Caco-2 (cell line): ENCODE measurements around the gene RNASE9. TPM values are rescaled to one million over a fixed set of nuclear protein-coding genes. Genes with fewer than 3 reads are reported as not detected.

Experiments used
- BruUV-seq: library from RNA; stranded (reverse); fragments of 400-500 nt; replicated peaks from 2 replicates; lab custom pipeline; 2021; lab: Mats Ljungman, UMichigan
- CTCF ChIA-PET: fragments of 300-600 bp; sonication (Branson Sonifier 250); formaldehyde crosslinking; loops from one replicate; lab custom pipeline; 2022; ENCODE audit warnings: antibody characterized with exemption; lab: Charles Lee
- POLR2A ChIA-PET: fragments of 300-600 bp; sonication (Branson Sonifier 250); formaldehyde crosslinking; loops from one replicate; lab custom pipeline; 2022; ENCODE audit warnings: antibody characterized with exemption; lab: Charles Lee
- DNase-seq, 2 experiments: peaks; one replicate each; pipeline versions ENCODE4 v3.0.0 to v3.0.0-alpha.2; 2020 to 2022
- H3K27me3 ChIP-seq: replicated peaks from 2 replicates; pipeline ENCODE4 v1.6.0; 2011; ENCODE audit warnings: low read length; ENCODE audit not compliant: control insufficient read depth, insufficient read depth
- H3K36me3 ChIP-seq: 2 replicates; pipeline ENCODE4 v1.5.1; 2011; ENCODE audit warnings: low read length; ENCODE audit not compliant: control insufficient read depth, insufficient read depth
- H3K4me1 ChIP-seq: fragments of 250-450 bp; sonication (Bioruptor Pico); 2 replicates; pipeline ENCODE4 v1.5.1; 2020; ENCODE audit warnings: mild to moderate bottlenecking
- H3K4me3 ChIP-seq: 2 replicates; pipeline ENCODE4 v1.5.1; 2011; ENCODE audit warnings: low read depth, mild to moderate bottlenecking, control low read depth, low read length
- H3K9me3 ChIP-seq: fragments of 250-450 bp; sonication (Bioruptor Pico); 2 replicates; pipeline ENCODE4 v1.5.1; 2020; ENCODE audit warnings: mild to moderate bottlenecking, moderate library complexity
- H3K27ac Mint-ChIP-seq: one replicate; pipeline ENCODE4 v1.8.0; 2022; ENCODE audit warnings: mixed read lengths; ENCODE audit not compliant: unreplicated experiment
- H3K27me3 Mint-ChIP-seq: one replicate; pipeline ENCODE4 v1.8.0; 2022; ENCODE audit warnings: mixed read lengths; ENCODE audit not compliant: insufficient read depth, unreplicated experiment
- H3K36me3 Mint-ChIP-seq: one replicate; pipeline ENCODE4 v1.8.0; 2022; ENCODE audit warnings: mild to moderate bottlenecking, mixed read lengths; ENCODE audit not compliant: insufficient read depth, unreplicated experiment
- H3K4me1 Mint-ChIP-seq: one replicate; pipeline ENCODE4 v1.8.0; 2022; ENCODE audit warnings: low read depth, mixed read lengths; ENCODE audit not compliant: unreplicated experiment
- H3K4me3 Mint-ChIP-seq: one replicate; pipeline ENCODE4 v1.8.0; 2022; ENCODE audit warnings: mild to moderate bottlenecking, moderate library complexity, mixed read lengths; ENCODE audit not compliant: unreplicated experiment
- H3K9me3 Mint-ChIP-seq: one replicate; pipeline ENCODE4 v1.8.0; 2022; ENCODE audit warnings: mixed read lengths; ENCODE audit not compliant: unreplicated experiment
- intact Hi-C: fragments of 100-400 bp; cut with micrococcal nuclease; formaldehyde crosslinking; loops from one replicate; pipeline ENCODE4 v1.10.0; 2022; ENCODE audit not compliant: unreplicated experiment
- total RNA-seq: library from RNA; stranded (reverse); gene quantifications from 2 replicates; pipeline ENCODE4 v1.2.3, GENCODE V29; 2022
- TF ChIP-seq, protein P1 (sequence below), 2 experiments: fragments of 200-600 bp in 1 of 2; IDR thresholded peaks; 1 replicate in 1 of 2; 2 replicates in 1 of 2; pipeline versions ENCODE4 v1.5.1 to v1.8.0; 2011 to 2022; ENCODE audit warnings: antibody characterized with exemption in 1 of 2, control low read depth in 1 of 2, inconsistent platforms in 1 of 2, low read depth in 1 of 2, low read length in 1 of 2, mild to moderate bottlenecking in 1 of 2, moderate library complexity in 1 of 2; ENCODE audit not compliant: insufficient read depth in 1 of 2, severe bottlenecking in 1 of 2, unreplicated experiment in 1 of 2

Gene RNASE9
- total RNA-seq, 1 experiment from 2014 or later: not detected

DNA sequence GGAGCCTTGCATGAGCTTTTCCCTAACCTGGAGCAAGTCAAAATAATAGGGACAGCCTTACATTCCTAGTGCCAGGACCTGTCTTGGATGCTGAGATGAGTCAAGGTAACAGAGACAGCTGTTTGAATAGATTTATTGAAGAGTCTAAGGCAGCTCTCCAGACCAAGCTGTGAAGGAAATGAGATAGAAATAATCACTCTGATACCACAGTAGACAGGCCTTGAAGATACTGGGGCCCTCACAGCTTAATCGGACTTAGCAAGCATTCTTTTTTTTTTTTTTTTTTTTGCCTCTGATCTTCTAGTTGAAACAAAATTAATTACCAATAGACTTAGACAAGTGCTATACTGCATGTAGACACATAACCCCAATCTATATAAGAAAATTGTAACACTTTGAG is 3.1 kb upstream of the RNASE9 start:
- CTCF ChIA-PET: no interaction called here

GRCh38 chr14:20559461-20559904 is 1.4 kb downstream of the RNASE9 start:
- intact Hi-C loops: no loop called here
- CTCF ChIA-PET: no interaction called here
- BruUV-seq: no TSS peak
- Mint-ChIP-seq H3K27ac (no peak overlapping the region), H3K4me1 (peaks cover 15% of the 10 kb centered on the region), H3K27me3 (no peaks in the 10 kb centered on the region), H3K9me3 (no peaks in the 10 kb centered on the region), H3K4me3 (no peak overlapping the region), H3K36me3 (no peaks in the 10 kb centered on the region)
- Histone ChIP-seq H3K36me3 (no peaks in the 10 kb centered on the region), H3K4me1 (peaks cover 5% of the 10 kb centered on the region), H3K27me3 (no peaks in the 10 kb centered on the region; the same call in 1 of the 2 replicates), H3K9me3 (no peaks in the 10 kb centered on the region), H3K4me3 (no peak overlapping the region)
- POLR2A ChIA-PET: no interaction called here
- TF ChIP-seq, protein P1, sequence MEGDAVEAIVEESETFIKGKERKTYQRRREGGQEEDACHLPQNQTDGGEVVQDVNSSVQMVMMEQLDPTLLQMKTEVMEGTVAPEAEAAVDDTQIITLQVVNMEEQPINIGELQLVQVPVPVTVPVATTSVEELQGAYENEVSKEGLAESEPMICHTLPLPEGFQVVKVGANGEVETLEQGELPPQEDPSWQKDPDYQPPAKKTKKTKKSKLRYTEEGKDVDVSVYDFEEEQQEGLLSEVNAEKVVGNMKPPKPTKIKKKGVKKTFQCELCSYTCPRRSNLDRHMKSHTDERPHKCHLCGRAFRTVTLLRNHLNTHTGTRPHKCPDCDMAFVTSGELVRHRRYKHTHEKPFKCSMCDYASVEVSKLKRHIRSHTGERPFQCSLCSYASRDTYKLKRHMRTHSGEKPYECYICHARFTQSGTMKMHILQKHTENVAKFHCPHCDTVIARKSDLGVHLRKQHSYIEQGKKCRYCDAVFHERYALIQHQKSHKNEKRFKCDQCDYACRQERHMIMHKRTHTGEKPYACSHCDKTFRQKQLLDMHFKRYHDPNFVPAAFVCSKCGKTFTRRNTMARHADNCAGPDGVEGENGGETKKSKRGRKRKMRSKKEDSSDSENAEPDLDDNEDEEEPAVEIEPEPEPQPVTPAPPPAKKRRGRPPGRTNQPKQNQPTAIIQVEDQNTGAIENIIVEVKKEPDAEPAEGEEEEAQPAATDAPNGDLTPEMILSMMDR (IDR thresholded peaks at IDR 0.05; ENCODE audit: insufficient read depth in 1 of 2, low read depth in 1 of 2, low read length in 1 of 2, severe bottlenecking in 1 of 2, unreplicated experiment in 1 of 2): no peak
- no peak for DNase-seq

More for the DNA sequence above, 3.1 kb upstream of the RNASE9 start:
- no peak for DNase-seq
- Mint-ChIP-seq H3K36me3 (no peaks in the 10 kb centered on the region), H3K9me3 (no peaks in the 10 kb centered on the region), H3K4me3 (no peak overlapping the region), H3K27ac (no peak overlapping the region), H3K27me3 (peaks cover 3% of the 10 kb centered on the region), H3K4me1 (no peaks in the 10 kb centered on the region)
- Histone ChIP-seq H3K27me3 (no peaks in the 10 kb centered on the region), H3K4me3 (no peak overlapping the region), H3K4me1 (no peaks in the 10 kb centered on the region), H3K36me3 (no peaks in the 10 kb centered on the region), H3K9me3 (no peaks in the 10 kb centered on the region)
- intact Hi-C loops: no loop called here
- POLR2A ChIA-PET: no interaction called here
- TF ChIP-seq, protein P1 (IDR thresholded peaks at IDR 0.05; ENCODE audit: insufficient read depth in 1 of 2, low read depth in 1 of 2, low read length in 1 of 2, severe bottlenecking in 1 of 2, unreplicated experiment in 1 of 2): no peak
- BruUV-seq: no TSS peak

DNA sequence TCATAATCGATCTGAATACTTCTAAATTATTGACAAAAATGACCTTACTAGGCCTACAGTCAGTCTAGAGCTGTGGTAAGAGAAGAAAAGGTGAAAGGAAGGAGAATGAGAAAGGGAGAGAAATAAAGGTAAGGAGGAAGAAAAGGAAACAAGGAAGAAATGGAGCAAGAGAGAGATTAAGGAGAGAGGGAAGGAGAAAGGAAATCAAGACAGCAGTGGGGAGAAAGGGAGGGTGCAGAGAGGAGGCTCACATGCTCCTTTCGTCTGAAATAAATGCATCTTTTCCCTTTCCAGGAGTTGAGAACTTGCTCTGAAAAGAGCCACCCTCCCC is 3.7 kb downstream of the RNASE9 start:
- BruUV-seq: no TSS peak
- H3K27me3 ChIP-seq: no peaks in the 10 kb centered on the region; the same call in 1 of the 2 replicates
- Mint-ChIP-seq H3K36me3 (no peaks in the 10 kb centered on the region), H3K27ac (no peak overlapping the region), H3K9me3 (no peaks in the 10 kb centered on the region), H3K4me3 (no peak overlapping the region), H3K27me3 (no peaks in the 10 kb centered on the region), H3K4me1 (peaks cover 15% of the 10 kb centered on the region)
- H3K36me3 ChIP-seq: no peaks in the 10 kb centered on the region
- no peak overlapping the region for H3K4me3 ChIP-seq
- intact Hi-C loops: no loop called here
- DNase-seq: no peak
- ChIA-PET POLR2A (no interaction called here), CTCF (no interaction called here)
- TF ChIP-seq, protein P1 (IDR thresholded peaks at IDR 0.05; ENCODE audit: insufficient read depth in 1 of 2, low read depth in 1 of 2, low read length in 1 of 2, severe bottlenecking in 1 of 2, unreplicated experiment in 1 of 2): no peak
- no peaks in the 10 kb centered on the region for H3K9me3 ChIP-seq
- H3K4me1 ChIP-seq: peaks cover 5% of the 10 kb centered on the region
